ENCODE measurements around the gene PRPS1. TPM values are rescaled to one million over a fixed set of nuclear protein-coding genes. Genes with fewer than 3 reads are reported as not detected.

Gene PRPS1
- total and polyA plus RNA-seq, 4 donors, result 11.7 to 42.0 (median 33.0) TPM

- DNase-seq, result no peak
- peaks cover 0 to 23% (median 6%) of the 10 kb centered on the region in 3 donors for H3K27me3 ChIP-seq (ENCODE audit: control insufficient read depth in 3 of 3, insufficient read depth in 3 of 3, low read length in 2 of 3)
- no peak overlapping the region for H3K27ac ChIP-seq (ENCODE audit: low read depth in 1 of 2, low read length in 1 of 2)
- TF ChIP-seq CTCF (IDR thresholded peaks at IDR 0.05; ENCODE audit: control extremely low read depth, extremely low read depth), result no peak
- H3K9me3 ChIP-seq (ENCODE audit: control insufficient read depth in 4 of 4, insufficient read depth in 3 of 4, low read length in 3 of 4), result no peaks in the 10 kb centered on the region
- H3K9ac ChIP-seq (ENCODE audit: insufficient read depth in 1 of 2, low read length in 2 of 2), result no peak overlapping the region
- H3K4me1 ChIP-seq (ENCODE audit: control insufficient read depth in 5 of 5, insufficient read depth in 5 of 5, low read length in 5 of 5), result peaks cover 0 to 2% (median 0%) of the 10 kb centered on the region in 5 donors
- H3K36me3 ChIP-seq (ENCODE audit: control insufficient read depth in 4 of 4, insufficient read depth in 4 of 4, low read length in 4 of 4), result no peaks in the 10 kb centered on the region
- no peak for ATAC-seq (ENCODE audit: insufficient read depth, low FRiP score)
- WGBS, 2 donors, result 42 to 74% methylated on average over 2 of the region's 2 CpGs
- no peak overlapping the region for H3K4me3 ChIP-seq
Observed at GRCh38 chrX:107699616-107700015, 71.3 kb downstream of the PRPS1 start.

GRCh38 chrX:107700317-107700774 lies 72.0 kb downstream of the PRPS1 start:
- H3K27ac ChIP-seq (ENCODE audit: low read depth in 1 of 2, low read length in 1 of 2), result peak overlapping the region in 1 of 2 donors; percentile 63
- H3K4me1 ChIP-seq (ENCODE audit: control insufficient read depth in 5 of 5, insufficient read depth in 5 of 5, low read length in 5 of 5), result peaks cover 0 to 2% (median 0%) of the 10 kb centered on the region in 5 donors
- no peak overlapping the region for H3K9ac ChIP-seq (ENCODE audit: insufficient read depth in 1 of 2, low read length in 2 of 2)
- WGBS, 2 donors, result 21 to 27% methylated on average over 4 of the region's 4 CpGs
- no peaks in the 10 kb centered on the region for H3K36me3 ChIP-seq (ENCODE audit: control insufficient read depth in 4 of 4, insufficient read depth in 4 of 4, low read length in 4 of 4)
- DNase-seq (peak in 2 of 3 donors; percentile 11 to 24), ATAC-seq (ENCODE audit: insufficient read depth, low FRiP score) (peak; percentile 58)
- H3K27me3 ChIP-seq (ENCODE audit: control insufficient read depth in 3 of 3, insufficient read depth in 3 of 3, low read length in 2 of 3), result peaks cover 0 to 27% (median 6%) of the 10 kb centered on the region in 3 donors
- H3K9me3 ChIP-seq (ENCODE audit: control insufficient read depth in 4 of 4, insufficient read depth in 3 of 4, low read length in 3 of 4), result no peaks in the 10 kb centered on the region
- no peak overlapping the region for H3K4me3 ChIP-seq
- no peak for TF ChIP-seq CTCF (IDR thresholded peaks at IDR 0.05; ENCODE audit: control extremely low read depth, extremely low read depth)

Other genes starting within 250 kb of the PRPS1 start
- 1 to 10 TPM in 1 of 2 donors, under 1 TPM in 1; 0.15 to 3.2 TPM for gene FRMPD3, start 178.9 kb upstream of the PRPS1 start, total RNA-seq
- gene FRMPD3, start 178.9 kb upstream of the PRPS1 start, polyA plus RNA-seq, result under 1 TPM; 0.06 to 0.20 TPM
- 100 to 1,000 TPM; 299 to 308 TPM for gene TSC22D3, start 147.3 kb downstream of the PRPS1 start, total RNA-seq
- 100 to 1,000 TPM; 117 to 447 TPM for gene TSC22D3, start 147.3 kb downstream of the PRPS1 start, polyA plus RNA-seq
- under 1 TPM; 0.11 to 0.12 TPM for gene NCBP2L, start 149.2 kb downstream of the PRPS1 start, total RNA-seq
- under 1 TPM; 0.03 to 0.08 TPM for gene NCBP2L, start 149.2 kb downstream of the PRPS1 start, polyA plus RNA-seq
- gene MID2, start 197.4 kb downstream of the PRPS1 start, total RNA-seq, result 10 to 100 TPM; 15.6 to 44.1 TPM
- 1 to 10 TPM; 2.4 to 5.2 TPM for gene MID2, start 197.4 kb downstream of the PRPS1 start, polyA plus RNA-seq